Fibroblast of skin of right biceps (primary cell): Measurements from ENCODE around the gene FES.
A peak's percentile ranks its signal among the peaks of the same experiment; 100 is the strongest.

Experiments
- DNase-seq: peaks from one replicate; pipeline ENCODE4 v3.0.0-alpha.2; 2013

The FES gene

GRCh38 chr15:90933301-90933700 lies 49.0 kb downstream of the FES start:
- no peak for DNase-seq

GRCh38 chr15:90934256-90934948 lies 50.1 kb downstream of the FES start:
- peak; percentile 76 for DNase-seq

GRCh38 chr15:90934949-90935751 lies 50.8 kb downstream of the FES start, which contains the start of gene UNC45A:
Gene UNC45A, plus strand, starts transcription at chr15:90935285. Its CDS starts 40 bp downstream, at chr15:90935325.
- DNase-seq, result peak; percentile 83

- DNase-seq, result no peak
Measured at GRCh38 chr15:90936823-90937222, 52.5 kb downstream of the FES start.

GRCh38 chr15:90938261-90938660 lies 54.0 kb downstream of the FES start:
- no peak for DNase-seq

GRCh38 chr15:90939756-90940155 lies 55.5 kb downstream of the FES start:
- DNase-seq, result no peak

GRCh38 chr15:90941038-90941437 lies 56.7 kb downstream of the FES start:
- no peak for DNase-seq

- DNase-seq, result no peak
Measured at GRCh38 chr15:90942354-90943120, 58.2 kb downstream of the FES start.

- no peak for DNase-seq
Measured at GRCh38 chr15:90945091-90945490, 60.8 kb downstream of the FES start.
